Neural progenitor cell (in vitro differentiated cells): ENCODE measurements around the gene GABRB1. TPM values are rescaled to one million over a fixed set of nuclear protein-coding genes. Genes with fewer than 3 reads are reported as not detected.

Source experiments
- DNase-seq: peaks from one replicate; pipeline ENCODE4 v3.0.0-alpha.2; 2016; ENCODE audit warnings: low spot score
- H2AFZ ChIP-seq: fragments of 200-600 bp; sonication (generic); replicated peaks from 2 replicates; pipeline ENCODE4 v1.6.1; 2016; ENCODE audit warnings: antibody characterized with exemption
- H3F3A ChIP-seq: fragments of 200-600 bp; sonication (generic); 2 replicates; pipeline ENCODE4 v1.6.1; 2016; ENCODE audit warnings: antibody characterized with exemption, low read depth
- H3K27ac ChIP-seq: fragments of 200-600 bp; sonication (generic); 2 replicates; pipeline ENCODE4 v1.5.1; 2016; ENCODE audit warnings: mild to moderate bottlenecking
- H3K27me3 ChIP-seq: fragments of 200-600 bp; sonication (generic); 2 replicates; pipeline ENCODE4 v1.6.1; 2016; ENCODE audit warnings: mild to moderate bottlenecking, moderate library complexity
- H3K36me3 ChIP-seq: fragments of 200-600 bp; sonication (generic); 2 replicates; pipeline ENCODE4 v1.5.1; 2016
- H3K4me1 ChIP-seq: fragments of 200-600 bp; sonication (generic); 2 replicates; pipeline ENCODE4 v1.6.1; 2016; ENCODE audit warnings: mixed run types
- H3K4me2 ChIP-seq: fragments of 200-600 bp; sonication (generic); 2 replicates; pipeline ENCODE4 v1.6.1; 2016
- H3K4me3 ChIP-seq: fragments of 200-600 bp; sonication (generic); 2 replicates; pipeline ENCODE4 v1.5.1; 2016
- H3K79me2 ChIP-seq: fragments of 200-600 bp; sonication (generic); 2 replicates; pipeline ENCODE4 v1.6.1; 2016; ENCODE audit warnings: low read depth
- H3K9ac ChIP-seq: fragments of 200-600 bp; sonication (generic); 2 replicates; pipeline ENCODE4 v1.6.1; 2016
- H3K9me3 ChIP-seq: fragments of 200-600 bp; sonication (generic); 2 replicates; pipeline ENCODE4 v1.5.1; 2016; ENCODE audit warnings: low read depth
- H4K20me1 ChIP-seq: fragments of 200-600 bp; sonication (generic); 2 replicates; pipeline ENCODE4 v1.6.1; 2016; ENCODE audit warnings: low read depth
- H3K27ac Mint-ChIP-seq: 3 replicates; pipeline ENCODE4 v1.8.0; 2021; ENCODE audit warnings: mixed read lengths
- H3K27me3 Mint-ChIP-seq: 2 replicates; pipeline ENCODE4 v1.8.0; 2022; ENCODE audit warnings: low read depth, mild to moderate bottlenecking, inconsistent platforms, moderate library complexity, mixed read lengths; ENCODE audit not compliant: insufficient read depth
- H3K36me3 Mint-ChIP-seq: 3 replicates; pipeline ENCODE4 v1.8.0; 2021; ENCODE audit warnings: mixed read lengths
- H3K4me1 Mint-ChIP-seq: 3 replicates; pipeline ENCODE4 v1.8.0; 2021; ENCODE audit warnings: mixed read lengths
- H3K4me3 Mint-ChIP-seq: 3 replicates; pipeline ENCODE4 v1.8.0; 2021; ENCODE audit warnings: mild to moderate bottlenecking, moderate library complexity, mixed read lengths
- H3K9me3 Mint-ChIP-seq: 3 replicates; pipeline ENCODE4 v1.8.0; 2020; ENCODE audit warnings: mixed read lengths
- CTCF ChIP-seq: fragments of 200-600 bp; sonication (generic); IDR thresholded peaks from 2 replicates; pipeline ENCODE4 v1.5.1; 2017; ENCODE audit warnings: antibody characterized with exemption, mild to moderate bottlenecking
- EZH2 ChIP-seq: fragments of 200-600 bp; sonication (generic); IDR thresholded peaks from 2 replicates; pipeline ENCODE4 v1.6.1; 2017; ENCODE audit warnings: antibody characterized with exemption, mild to moderate bottlenecking, moderate library complexity
- EZH2phosphoT487 ChIP-seq: fragments of 200-600 bp; sonication (generic); IDR thresholded peaks from 2 replicates; pipeline ENCODE4 v1.6.1; 2017; ENCODE audit warnings: antibody characterized with exemption
- total RNA-seq: library from RNA; depleted of rRNA; stranded (reverse); fragments of >200 nt; gene quantifications from 2 replicates; pipeline ENCODE4 v1.2.3, GENCODE V29; 2015; ENCODE audit warnings: low replicate concordance

GABRB1 gene
- total RNA-seq, 1 donor from 2014 or later, result not detected

GRCh38 chr4:47221721-47222120 is 190.4 kb downstream of the GABRB1 start:
- no peak overlapping the region for H2AFZ ChIP-seq
- H3K27ac Mint-ChIP-seq, result no peak overlapping the region
- H3K36me3 Mint-ChIP-seq, result no peaks in the 10 kb centered on the region
- H3K27ac ChIP-seq, result no peak overlapping the region
- no peak overlapping the region for H3K4me3 ChIP-seq
- no peaks in the 10 kb centered on the region for H3K9me3 ChIP-seq
- no peaks in the 10 kb centered on the region for H4K20me1 ChIP-seq
- no peak overlapping the region for H3K4me2 ChIP-seq
- H3K9ac ChIP-seq, result no peak overlapping the region
- H3F3A ChIP-seq, result no peaks in the 10 kb centered on the region
- H3K36me3 ChIP-seq, result no peaks in the 10 kb centered on the region
- H3K27me3 ChIP-seq, result no peaks in the 10 kb centered on the region
- H3K27me3 Mint-ChIP-seq, result peaks cover 2% of the 10 kb centered on the region
- no peaks in the 10 kb centered on the region for H3K4me1 Mint-ChIP-seq
- no peak for DNase-seq
- H3K9me3 Mint-ChIP-seq, result no peaks in the 10 kb centered on the region
- H3K79me2 ChIP-seq, result no peaks in the 10 kb centered on the region
- no peaks in the 10 kb centered on the region for H3K4me1 ChIP-seq
- no peak for TF ChIP-seq CTCF
- TF ChIP-seq EZH2phosphoT487, result no peak
- no peak for TF ChIP-seq EZH2
- H3K4me3 Mint-ChIP-seq, result no peak overlapping the region

- DNase-seq, result no peak
- no peak overlapping the region for H3K4me2 ChIP-seq
- no peak overlapping the region for H3K9ac ChIP-seq
- H3K27me3 ChIP-seq, result no peaks in the 10 kb centered on the region
- no peaks in the 10 kb centered on the region for H3K36me3 ChIP-seq
- no peaks in the 10 kb centered on the region for H3F3A ChIP-seq
- Mint-ChIP-seq H3K36me3 (no peaks in the 10 kb centered on the region), H3K9me3 (no peaks in the 10 kb centered on the region), H3K27me3 (peaks cover 2% of the 10 kb centered on the region), H3K4me1 (no peaks in the 10 kb centered on the region), H3K4me3 (no peak overlapping the region), H3K27ac (no peak overlapping the region)
- no peak overlapping the region for H2AFZ ChIP-seq
- no peak for TF ChIP-seq CTCF
- TF ChIP-seq EZH2phosphoT487, result no peak
- TF ChIP-seq EZH2, result no peak
- H3K9me3 ChIP-seq, result no peaks in the 10 kb centered on the region
- H3K4me1 ChIP-seq, result no peaks in the 10 kb centered on the region
- no peaks in the 10 kb centered on the region for H3K79me2 ChIP-seq
- no peaks in the 10 kb centered on the region for H4K20me1 ChIP-seq
- no peak overlapping the region for H3K27ac ChIP-seq
- H3K4me3 ChIP-seq, result no peak overlapping the region
These were observed 190.9 kb downstream of the GABRB1 start for GRCh38 chr4:47222276-47222675.

- no peaks in the 10 kb centered on the region for H3F3A ChIP-seq
- H3K27me3 Mint-ChIP-seq, result peaks cover 2% of the 10 kb centered on the region
- H3K36me3 ChIP-seq, result no peaks in the 10 kb centered on the region
- no peak for DNase-seq
- H3K36me3 Mint-ChIP-seq, result no peaks in the 10 kb centered on the region
- no peaks in the 10 kb centered on the region for H3K79me2 ChIP-seq
- TF ChIP-seq EZH2phosphoT487 (no peak), EZH2 (no peak), CTCF (no peak)
- no peak overlapping the region for H3K27ac Mint-ChIP-seq
- no peaks in the 10 kb centered on the region for H3K9me3 ChIP-seq
- H3K4me3 Mint-ChIP-seq, result no peak overlapping the region
- H3K27me3 ChIP-seq, result no peaks in the 10 kb centered on the region
- H3K4me3 ChIP-seq, result no peak overlapping the region
- no peaks in the 10 kb centered on the region for H3K4me1 ChIP-seq
- H3K9me3 Mint-ChIP-seq, result no peaks in the 10 kb centered on the region
- H2AFZ ChIP-seq, result no peak overlapping the region
- no peak overlapping the region for H3K9ac ChIP-seq
- H4K20me1 ChIP-seq, result no peaks in the 10 kb centered on the region
- H3K27ac ChIP-seq, result no peak overlapping the region
- H3K4me1 Mint-ChIP-seq, result no peaks in the 10 kb centered on the region
- no peak overlapping the region for H3K4me2 ChIP-seq
These were observed 193.0 kb downstream of the GABRB1 start for GRCh38 chr4:47224361-47224760.

- Histone ChIP-seq H4K20me1 (no peaks in the 10 kb centered on the region), H3K79me2 (no peaks in the 10 kb centered on the region), H3K9me3 (no peaks in the 10 kb centered on the region), H3K27me3 (no peaks in the 10 kb centered on the region), H3K9ac (no peak overlapping the region), H2AFZ (no peak overlapping the region), H3F3A (no peaks in the 10 kb centered on the region), H3K4me2 (no peak overlapping the region), H3K36me3 (no peaks in the 10 kb centered on the region), H3K4me1 (no peaks in the 10 kb centered on the region), H3K27ac (no peak overlapping the region), H3K4me3 (no peak overlapping the region)
- Mint-ChIP-seq H3K36me3 (no peaks in the 10 kb centered on the region), H3K9me3 (no peaks in the 10 kb centered on the region), H3K4me3 (no peak overlapping the region), H3K27ac (no peak overlapping the region), H3K4me1 (no peaks in the 10 kb centered on the region), H3K27me3 (peaks cover 1% of the 10 kb centered on the region)
- no peak for DNase-seq
- no peak for TF ChIP-seq EZH2phosphoT487
- TF ChIP-seq EZH2, result no peak
- TF ChIP-seq CTCF, result no peak
These were observed 204.4 kb downstream of the GABRB1 start for GRCh38 chr4:47235721-47236120.
